AG04449 (cell line): ENCODE measurements around the gene OSBPL3.

Experiments
- CTCF ChIA-PET: fragments of 350-600 bp; formaldehyde crosslinking; extraction: SDS; loops from one replicate; lab custom pipeline; 2021; ENCODE audit warnings: antibody characterized with exemption; lab: Yijun Ruan, JAX
- POLR2A ChIA-PET: fragments of 400-600, 350-600 bp; formaldehyde crosslinking; extraction: SDS; loops from one replicate; lab custom pipeline; 2020; ENCODE audit warnings: antibody characterized with exemption, inconsistent platforms; lab: Yijun Ruan, JAX
- DNase-seq: peaks from one replicate; pipeline ENCODE4 v3.0.0-alpha.2; 2010; ENCODE audit warnings: low read depth, low spot score
- H3K4me3 ChIP-seq: 2 replicates; pipeline ENCODE4 v1.5.1; 2011; ENCODE audit warnings: low read depth, mild to moderate bottlenecking, control low read depth, low read length
- CTCF ChIP-seq: IDR thresholded peaks from one replicate; pipeline ENCODE4 v1.5.1; 2011; ENCODE audit warnings: mild to moderate bottlenecking, moderate library complexity, low read length, control low read depth, inconsistent platforms; ENCODE audit not compliant: insufficient read depth; ENCODE audit errors: missing control alignments

The OSBPL3 gene

GRCh38 chr7:24755541-24756407 lies 224.2 kb downstream of the OSBPL3 start:
- ChIA-PET POLR2A (interaction anchor here (1.0 to 1.6 kb wide), 2 partner anchors 14 to 369 kb away, joined by 3 to 4 read pairs; partner anchors contain the start of gene CYCS), CTCF (interaction anchor here (0.5 to 3.3 kb wide), 9 partner anchors 14 to 348 kb away, joined by 3 to 13 read pairs (median 4); no protein-coding TSS in a partner anchor)
- no peak for DNase-seq
- no peak for TF ChIP-seq CTCF
- H3K4me3 ChIP-seq: peak overlapping the region; percentile 69

GRCh38 chr7:24754906-24755506 lies 225.0 kb downstream of the OSBPL3 start:
- ChIA-PET POLR2A (interaction anchor here (0.6 kb wide), 1 partner anchor 401 kb away, joined by 3 read pairs; no protein-coding TSS in a partner anchor), CTCF (interaction anchor here (1.1 to 3.3 kb wide), 6 partner anchors 13 to 346 kb away, joined by 4 to 13 read pairs (median 8); no protein-coding TSS in a partner anchor)
- no peak for DNase-seq
- no peak for TF ChIP-seq CTCF
- no peak overlapping the region for H3K4me3 ChIP-seq

GRCh38 chr7:24752073-24752800 lies 227.7 kb downstream of the OSBPL3 start:
- ChIA-PET POLR2A (no interaction called here), CTCF (interaction anchor here (1.8 to 2.1 kb wide), 2 partner anchors 29 to 346 kb away, joined by 6 to 7 read pairs; no protein-coding TSS in a partner anchor)
- no peak for DNase-seq
- no peak overlapping the region for H3K4me3 ChIP-seq
- TF ChIP-seq CTCF: no peak

- ChIA-PET POLR2A (no interaction called here), CTCF (interaction anchor here (1.0 to 2.1 kb wide), 3 partner anchors 29 to 347 kb away, joined by 3 to 7 read pairs (median 6); no protein-coding TSS in a partner anchor)
- H3K4me3 ChIP-seq: no peak overlapping the region
- no peak for TF ChIP-seq CTCF
- no peak for DNase-seq
Observed at GRCh38 chr7:24751484-24751883, 228.5 kb downstream of the OSBPL3 start.

GRCh38 chr7:24750441-24751055 lies 229.4 kb downstream of the OSBPL3 start:
- DNase-seq: no peak
- CTCF ChIA-PET: interaction anchor here (0.6 to 2.1 kb wide), 5 partner anchors 8 to 348 kb away, joined by 3 to 6 read pairs (median 4); no protein-coding TSS in a partner anchor
- H3K4me3 ChIP-seq: no peak overlapping the region
- POLR2A ChIA-PET: no interaction called here
- TF ChIP-seq CTCF: no peak
